T-helper 1 cell treated with Interleukin-12 subunit alpha and Interleukin-12 subunit beta and Interleukin-4 antibody, amounts not matched to agents 30 μg/mL and 1 μg/mL, for 36 hours (primary cell): Measurements from ENCODE around the gene TANGO6.
"Not testable (repeated sequence)": the region's sequence is repeated elsewhere in the genome, so short reads cannot be mapped to it uniquely, and the experiment has no call there.

Source experiments
- H3K27ac Mint-ChIP-seq: one replicate; pipeline ENCODE4 v1.8.0; 2021; ENCODE audit warnings: mild to moderate bottlenecking, mixed read lengths
- H3K27me3 Mint-ChIP-seq: one replicate; pipeline ENCODE4 v1.8.0; 2021; ENCODE audit warnings: low read depth, mixed read lengths
- H3K36me3 Mint-ChIP-seq: one replicate; pipeline ENCODE4 v1.8.0; 2021; ENCODE audit warnings: low read depth, mixed read lengths
- H3K4me1 Mint-ChIP-seq: one replicate; pipeline ENCODE4 v1.8.0; 2021; ENCODE audit warnings: low read depth, mixed read lengths
- H3K4me3 Mint-ChIP-seq: one replicate; pipeline ENCODE4 v1.8.0; 2021; ENCODE audit warnings: mild to moderate bottlenecking, moderate library complexity, mixed read lengths
- H3K9me3 Mint-ChIP-seq: one replicate; pipeline ENCODE4 v1.8.0; 2021; ENCODE audit warnings: mixed read lengths

TANGO6 gene

GRCh38 chr16:68843482-68844210, at the start of gene TANGO6:
TSS of gene TANGO6 (plus strand) at chr16:68843531. CDS start at chr16:68843618, 87 bp downstream.
- peak within 1 kb of the TSS; percentile 92 for H3K4me3 Mint-ChIP-seq
- no peaks in the 10 kb centered on the region for H3K27me3 Mint-ChIP-seq
- peaks cover 4% of the 10 kb centered on the region for H3K36me3 Mint-ChIP-seq
- H3K4me1 Mint-ChIP-seq, result peaks cover 25% of the 10 kb centered on the region
- peak within 1 kb of the TSS; percentile 91 for H3K27ac Mint-ChIP-seq
- H3K9me3 Mint-ChIP-seq, result no peaks in the 10 kb centered on the region

- Mint-ChIP-seq H3K4me1 (peaks cover 3% of the 10 kb centered on the region), H3K36me3 (no peaks in the 10 kb centered on the region), H3K27me3 (peaks cover 4% of the 10 kb centered on the region), H3K27ac (no peak overlapping the region), H3K4me3 (no peak overlapping the region), H3K9me3 (no peaks in the 10 kb centered on the region)
These were observed 44.9 kb upstream of the TANGO6 start for GRCh38 chr16:68798398-68798797.

GRCh38 chr16:68800257-68800875, 43.0 kb upstream of the TANGO6 start:
- no peaks in the 10 kb centered on the region for H3K36me3 Mint-ChIP-seq
- no peaks in the 10 kb centered on the region for H3K9me3 Mint-ChIP-seq
- no peak overlapping the region for H3K27ac Mint-ChIP-seq
- no peak overlapping the region for H3K4me3 Mint-ChIP-seq
- H3K4me1 Mint-ChIP-seq, result peaks cover 5% of the 10 kb centered on the region
- peaks cover 4% of the 10 kb centered on the region for H3K27me3 Mint-ChIP-seq

- H3K9me3 Mint-ChIP-seq, result no peaks in the 10 kb centered on the region
- no peak overlapping the region for H3K4me3 Mint-ChIP-seq
- H3K36me3 Mint-ChIP-seq, result no peaks in the 10 kb centered on the region
- H3K27ac Mint-ChIP-seq, result no peak overlapping the region
- H3K4me1 Mint-ChIP-seq, result peaks cover 6% of the 10 kb centered on the region
- peaks cover 4% of the 10 kb centered on the region for H3K27me3 Mint-ChIP-seq
These were observed 41.1 kb upstream of the TANGO6 start for GRCh38 chr16:68802190-68802589.

- Mint-ChIP-seq H3K27me3 (no peaks in the 10 kb centered on the region), H3K27ac (no peak overlapping the region), H3K9me3 (no peaks in the 10 kb centered on the region), H3K4me3 (no peak overlapping the region), H3K36me3 (no peaks in the 10 kb centered on the region), H3K4me1 (peaks cover 2% of the 10 kb centered on the region)
These were observed 36.9 kb upstream of the TANGO6 start for GRCh38 chr16:68806422-68806821.

GRCh38 chr16:68806981-68807380, 36.4 kb upstream of the TANGO6 start:
- H3K27ac Mint-ChIP-seq, result no peak overlapping the region
- H3K27me3 Mint-ChIP-seq, result no peaks in the 10 kb centered on the region
- H3K4me3 Mint-ChIP-seq, result no peak overlapping the region
- H3K36me3 Mint-ChIP-seq, result no peaks in the 10 kb centered on the region
- H3K9me3 Mint-ChIP-seq, result no peaks in the 10 kb centered on the region
- H3K4me1 Mint-ChIP-seq, result peaks cover 2% of the 10 kb centered on the region

GRCh38 chr16:68814516-68814915, 28.8 kb upstream of the TANGO6 start:
- H3K4me1 Mint-ChIP-seq, result no peaks in the 10 kb centered on the region
- H3K27ac Mint-ChIP-seq, result no peak overlapping the region
- H3K4me3 Mint-ChIP-seq, result no peak overlapping the region
- no peaks in the 10 kb centered on the region for H3K9me3 Mint-ChIP-seq
- no peaks in the 10 kb centered on the region for H3K27me3 Mint-ChIP-seq
- H3K36me3 Mint-ChIP-seq, result peaks cover 5% of the 10 kb centered on the region

GRCh38 chr16:68823401-68824135, 19.8 kb upstream of the TANGO6 start:
- Mint-ChIP-seq H3K27ac (no peak overlapping the region), H3K4me1 (no peaks in the 10 kb centered on the region), H3K36me3 (peaks cover 3% of the 10 kb centered on the region), H3K4me3 (no peak overlapping the region), H3K27me3 (peaks cover 4% of the 10 kb centered on the region), H3K9me3 (no peaks in the 10 kb centered on the region)

GRCh38 chr16:68825427-68825826, 17.9 kb upstream of the TANGO6 start:
- no peak overlapping the region for H3K4me3 Mint-ChIP-seq
- no peaks in the 10 kb centered on the region for H3K4me1 Mint-ChIP-seq
- H3K36me3 Mint-ChIP-seq, result peaks cover 3% of the 10 kb centered on the region
- no peaks in the 10 kb centered on the region for H3K9me3 Mint-ChIP-seq
- H3K27me3 Mint-ChIP-seq, result peaks cover 4% of the 10 kb centered on the region
- H3K27ac Mint-ChIP-seq, result no peak overlapping the region

GRCh38 chr16:68826652-68827051, 16.7 kb upstream of the TANGO6 start:
- Mint-ChIP-seq H3K4me3 (no peak overlapping the region), H3K27me3 (peaks cover 4% of the 10 kb centered on the region), H3K9me3 (no peaks in the 10 kb centered on the region), H3K4me1 (no peaks in the 10 kb centered on the region), H3K36me3 (peaks cover 3% of the 10 kb centered on the region), H3K27ac (no peak overlapping the region)

GRCh38 chr16:68833251-68833650, 10.1 kb upstream of the TANGO6 start:
- Mint-ChIP-seq H3K9me3 (no peaks in the 10 kb centered on the region), H3K27ac (no peak overlapping the region), H3K4me3 (no peak overlapping the region), H3K4me1 (peaks cover 4% of the 10 kb centered on the region), H3K36me3 (no peaks in the 10 kb centered on the region), H3K27me3 (peaks cover 8% of the 10 kb centered on the region)

- H3K4me1 Mint-ChIP-seq, result peaks cover 4% of the 10 kb centered on the region
- H3K9me3 Mint-ChIP-seq, result no peaks in the 10 kb centered on the region
- no peaks in the 10 kb centered on the region for H3K36me3 Mint-ChIP-seq
- no peak overlapping the region for H3K27ac Mint-ChIP-seq
- no peak overlapping the region for H3K4me3 Mint-ChIP-seq
- H3K27me3 Mint-ChIP-seq, result peaks cover 8% of the 10 kb centered on the region
These were observed 8.8 kb upstream of the TANGO6 start for GRCh38 chr16:68834550-68834949.

- H3K27ac Mint-ChIP-seq, result no peak overlapping the region
- no peaks in the 10 kb centered on the region for H3K36me3 Mint-ChIP-seq
- H3K27me3 Mint-ChIP-seq, result peaks cover 8% of the 10 kb centered on the region
- peaks cover 4% of the 10 kb centered on the region for H3K4me1 Mint-ChIP-seq
- H3K9me3 Mint-ChIP-seq, result no peaks in the 10 kb centered on the region
- no peak overlapping the region for H3K4me3 Mint-ChIP-seq
These were observed 7.4 kb upstream of the TANGO6 start for GRCh38 chr16:68835970-68836369.

- H3K27ac Mint-ChIP-seq, result no peak overlapping the region
- H3K4me1 Mint-ChIP-seq, result peaks cover 12% of the 10 kb centered on the region
- no peaks in the 10 kb centered on the region for H3K9me3 Mint-ChIP-seq
- H3K27me3 Mint-ChIP-seq, result peaks cover under 1% of the 10 kb centered on the region
- H3K4me3 Mint-ChIP-seq, result no peak overlapping the region
- H3K36me3 Mint-ChIP-seq, result no peaks in the 10 kb centered on the region
These were observed 3.5 kb upstream of the TANGO6 start for GRCh38 chr16:68839831-68840230.

- not testable (repeated sequence) for H3K9me3 Mint-ChIP-seq, H3K36me3 Mint-ChIP-seq, H3K27me3 Mint-ChIP-seq
- H3K4me3 Mint-ChIP-seq, result peak overlapping the region; percentile 92
- peak overlapping the region; percentile 91 for H3K27ac Mint-ChIP-seq
- peaks cover 25% of the 10 kb centered on the region for H3K4me1 Mint-ChIP-seq
These were observed 308 bp upstream of the TANGO6 start for GRCh38 chr16:68842964-68843481.
